K562 (cell line): ENCODE results near the gene BHLHE40. TPM values are rescaled to one million over a fixed set of nuclear protein-coding genes. Genes with fewer than 3 reads are reported as not detected.

ENCODE experiments used
- CBFA2T3 ChIP-seq: fragments of 450-650 bp; IDR thresholded peaks from 2 replicates; pipeline ENCODE4 v1.6.1; 2017
- CCAR2 ChIP-seq: fragments of 200-400 bp; formaldehyde crosslinking; IDR thresholded peaks from 2 replicates; pipeline ENCODE4 v1.6.1; 2017; ENCODE audit warnings: mild to moderate bottlenecking, low read depth, low read length
- CHD1 ChIP-seq: fragments of 200-600 bp; sonication (generic); IDR thresholded peaks from one replicate; pipeline ENCODE4 v1.6.1; 2012; ENCODE audit warnings: mild to moderate bottlenecking, moderate library complexity, low read length, inconsistent platforms
- JUND ChIP-seq, 2 experiments: IDR thresholded peaks; 2 replicates in 1 of 2; 3 replicates in 1 of 2; pipeline ENCODE4 v1.6.1; 2011; ENCODE audit warnings: borderline replicate concordance in 2 of 2, low read depth in 2 of 2, low read length in 2 of 2, improper control_type of control experiment in 1 of 2, missing biosample characterization in 1 of 2, missing genetic modification characterization in 1 of 2, missing genetic modification reagents in 1 of 2
- KLF1 ChIP-seq: fragments of 450-650 bp; IDR thresholded peaks from 2 replicates; pipeline ENCODE4 v1.6.1; 2016; ENCODE audit warnings: missing genetic modification characterization, missing compliant biosample characterization
- MLX ChIP-seq, 2 experiments: fragments of 450-650 bp in 1 of 2; sonication (generic) in 1 of 2; formaldehyde crosslinking; conservative IDR thresholded peaks; 2 replicates each; pipeline versions ENCODE4 v1.4.0 to v1.8.1; 2020 to 2022; ENCODE audit warnings: mild to moderate bottlenecking in 1 of 2, missing genetic modification reagents in 1 of 2
- MTA1 ChIP-seq: fragments of 450-650 bp; IDR thresholded peaks from 2 replicates; pipeline ENCODE4 v1.6.1; 2017; ENCODE audit warnings: borderline replicate concordance
- PRDM10 ChIP-seq: fragments of 450-650 bp; IDR thresholded peaks from 2 replicates; pipeline ENCODE4 v1.6.1; 2018; ENCODE audit not compliant: partially characterized antibody
- PTTG1 ChIP-seq: fragments of 450-650 bp; IDR thresholded peaks from 2 replicates; pipeline ENCODE4 v1.6.1; 2016; ENCODE audit warnings: low read depth, mild to moderate bottlenecking, missing genetic modification characterization, missing compliant biosample characterization
- SMAD1 ChIP-seq: fragments of 150-350 bp; IDR thresholded peaks from 2 replicates; pipeline ENCODE4 v1.6.1; 2014; ENCODE audit warnings: low read length, low read depth; ENCODE audit not compliant: partially characterized antibody
- TAF9B ChIP-seq: fragments of 450-650 bp; IDR thresholded peaks from 2 replicates; pipeline ENCODE4 v1.6.1; 2018; ENCODE audit warnings: mild to moderate bottlenecking; ENCODE audit not compliant: partially characterized antibody
- THAP7 ChIP-seq: fragments of 250-450 bp; sonication (Bioruptor Pico); IDR thresholded peaks from 2 replicates; pipeline ENCODE4 v1.5.0; 2021
- TRIM28 ChIP-seq: fragments of 450-650 bp; IDR thresholded peaks from 2 replicates; pipeline ENCODE4 v1.6.1; 2017
- ZBTB34 ChIP-seq: fragments of 250-450 bp; sonication (Bioruptor Pico); IDR thresholded peaks from 2 replicates; pipeline ENCODE4 v1.8.0; 2021; ENCODE audit warnings: mild to moderate bottlenecking, moderate library complexity
- ZBTB5 ChIP-seq: fragments of 450-650 bp; IDR thresholded peaks from 2 replicates; pipeline ENCODE4 v1.6.1; 2017; ENCODE audit warnings: antibody characterized with exemption
- ZFP30 ChIP-seq: fragments of 250-450 bp; sonication (Bioruptor Pico); IDR thresholded peaks from 2 replicates; pipeline ENCODE4 v1.8.0; 2022; ENCODE audit warnings: moderate library complexity, mild to moderate bottlenecking, inconsistent platforms, borderline replicate concordance
- ZNF174 ChIP-seq: fragments of 250-450 bp; sonication (Bioruptor Pico); IDR thresholded peaks from 2 replicates; pipeline ENCODE4 v1.4.0; 2020; ENCODE audit warnings: mild to moderate bottlenecking
- ZNF551 ChIP-seq: fragments of 250-450 bp; sonication (Bioruptor Pico); IDR thresholded peaks from 2 replicates; pipeline ENCODE4 v1.5.0; 2021; ENCODE audit warnings: mild to moderate bottlenecking, moderate library complexity
- ZNF695 ChIP-seq: fragments of 450-650 bp; formaldehyde crosslinking; IDR thresholded peaks from 2 replicates; pipeline ENCODE4 v1.4.0; 2020; ENCODE audit warnings: mild to moderate bottlenecking, moderate library complexity
- polyA plus RNA-seq, 8 experiments: library from polyadenylated mRNA; depleted of rRNA in 4 of 8; stranded (reverse) in 5 of 8; unstranded in 3 of 8; fragments of >200 nt; fragmentation: Nextera tagmentation in 2 of 8; fragmentation: Illumina TruSeq in 1 of 8; extraction: Ambion mirVana in 2 of 8; extraction: Trizol in 1 of 8; gene quantifications; 2 replicates each; pipeline versions ENCODE4 v1.2.1 to v1.2.3, GENCODE V29; 2011 to 2014; ENCODE audit warnings: inconsistent platforms in 1 of 8, missing spikeins in 1 of 8
- total RNA-seq, 7 experiments: library from RNA; depleted of rRNA in 6 of 7; stranded (reverse); fragments of >200 nt in 6 of 7; fragmentation: Illumina TruSeq in 2 of 7; extraction: Trizol in 2 of 7; gene quantifications; 2 replicates each; pipeline versions ENCODE4 v1.2.1 to v1.2.3, GENCODE V29; 2011 to 2021; ENCODE audit warnings: low replicate concordance in 1 of 7

BHLHE40 gene
- total and polyA plus RNA-seq, 9 of the 15 experiments (the other 6 are each of a cell fraction or from before 2014, with no cell fraction given): 12.0 to 83.9 (median 31.4) TPM

GRCh38 chr3:4981294-4981664 lies 2.0 kb downstream of the BHLHE40 start (continued):
- TF ChIP-seq JUND (IDR thresholded peaks at IDR 0.05; ENCODE audit: borderline replicate concordance, low read depth, low read length) (no peak), JUND (tag; IDR thresholded peaks at IDR 0.05; ENCODE audit: borderline replicate concordance, low read depth, low read length) (no peak), ZNF551 (CRISPR knock-in tag) (no peak), CCAR2 (no peak), PRDM10 (no peak), ZBTB5 (no peak), ZNF174 (no peak), ZFP30 (CRISPR knock-in tag) (no peak), PTTG1 (no peak), SMAD1 (no peak), MLX (CRISPR knock-in tag; conservative IDR thresholded peaks at IDR 0.05) (0 out of 4 replicates have a peak, but pooled peaks of 1 of the 2 experiments have one; percentile 8), ZBTB34 (CRISPR knock-in tag) (no peak), TRIM28 (no peak), THAP7 (CRISPR knock-in tag) (no peak), CHD1 (peak; percentile 13), TAF9B (no peak), MTA1 (no peak), CBFA2T3 (no peak), ZNF695 (CRISPR knock-in tag) (no peak), KLF1 (tag) (no peak)
